Ishikawa (cell line): Measurements from ENCODE around the gene TASOR2.

Experiments
- CEBPB ChIP-seq: IDR thresholded peaks from 2 replicates; pipeline ENCODE4 v1.6.1; 2012
- CREB1 ChIP-seq: IDR thresholded peaks from 2 replicates; pipeline ENCODE4 v1.6.1; 2012; ENCODE audit warnings: low read depth
- EGR1 ChIP-seq: IDR thresholded peaks from 2 replicates; pipeline ENCODE4 v1.6.1; 2012
- EP300 ChIP-seq: IDR thresholded peaks from 2 replicates; pipeline ENCODE4 v1.6.1; 2012; ENCODE audit warnings: borderline replicate concordance
- FOXM1 ChIP-seq: IDR thresholded peaks from 2 replicates; pipeline ENCODE4 v1.6.1; 2012; ENCODE audit warnings: low read depth, borderline replicate concordance
- NFIC ChIP-seq: IDR thresholded peaks from 2 replicates; pipeline ENCODE4 v1.6.1; 2012
- RAD21 ChIP-seq: IDR thresholded peaks from 2 replicates; pipeline ENCODE4 v1.6.1; 2012; ENCODE audit warnings: low read depth
- TAF1 ChIP-seq: IDR thresholded peaks from 2 replicates; pipeline ENCODE4 v1.6.1; 2012; ENCODE audit warnings: low read depth, mild to moderate bottlenecking
- TCF12 ChIP-seq: IDR thresholded peaks from 2 replicates; pipeline ENCODE4 v1.6.1; 2012; ENCODE audit warnings: low read depth
- TEAD4 ChIP-seq: IDR thresholded peaks from 2 replicates; pipeline ENCODE4 v1.6.1; 2012
- YY1 ChIP-seq: IDR thresholded peaks from 2 replicates; pipeline ENCODE4 v1.6.1; 2012; ENCODE audit warnings: low read depth
- ZBTB7A ChIP-seq: IDR thresholded peaks from 2 replicates; pipeline ENCODE4 v1.6.1; 2012; ENCODE audit warnings: low read depth
- TF ChIP-seq, protein P1 (sequence below): IDR thresholded peaks from 2 replicates; pipeline ENCODE4 v1.6.1; 2012; ENCODE audit warnings: low read depth, mild to moderate bottlenecking
- TF ChIP-seq, protein P2 (sequence below): IDR thresholded peaks from 2 replicates; pipeline ENCODE4 v1.6.1; 2012
- TF ChIP-seq, protein P3 (sequence below): IDR thresholded peaks from 2 replicates; pipeline ENCODE4 v1.6.1; 2012

TASOR2 gene

DNA sequence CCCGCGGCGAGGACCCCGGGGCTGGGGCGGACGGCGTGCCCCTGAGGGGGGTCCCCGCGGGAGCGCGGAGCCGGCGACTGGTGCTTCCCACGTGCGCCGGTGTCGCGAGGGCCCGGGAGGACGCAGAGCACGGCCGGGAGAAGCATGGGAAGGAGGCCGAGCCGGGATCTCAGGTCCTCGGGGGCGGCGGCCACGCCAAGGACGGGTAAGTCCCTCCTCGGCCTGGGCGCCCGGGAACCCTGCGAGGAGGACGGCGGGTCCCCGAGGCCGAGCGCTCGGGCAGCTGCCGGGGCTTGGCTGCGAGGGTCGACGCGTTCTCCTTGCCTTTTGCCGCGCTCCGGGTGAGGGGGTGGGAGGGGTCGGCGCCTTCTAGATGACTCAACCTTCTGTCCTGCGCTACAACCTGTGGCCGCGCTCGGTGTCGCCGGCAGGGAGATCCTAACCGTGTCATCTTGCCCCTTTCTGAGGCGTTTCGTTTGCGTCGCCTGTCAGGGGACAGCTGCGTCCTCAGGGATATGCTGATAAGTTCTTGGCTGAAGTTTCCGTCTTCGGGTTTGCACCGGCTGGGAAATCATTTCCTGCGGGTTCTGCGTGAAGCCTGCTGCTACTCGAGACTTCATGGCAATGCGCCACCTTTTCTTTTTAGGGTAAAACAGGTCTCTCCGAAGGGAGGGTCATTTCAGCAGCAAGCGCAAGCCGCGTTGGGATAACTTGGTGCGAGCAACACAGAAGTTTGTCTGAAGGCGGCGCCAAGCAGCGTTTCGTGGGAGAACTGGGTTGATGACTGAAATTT is 529 bp downstream of the TASOR2 start:
- TF ChIP-seq, protein P1, sequence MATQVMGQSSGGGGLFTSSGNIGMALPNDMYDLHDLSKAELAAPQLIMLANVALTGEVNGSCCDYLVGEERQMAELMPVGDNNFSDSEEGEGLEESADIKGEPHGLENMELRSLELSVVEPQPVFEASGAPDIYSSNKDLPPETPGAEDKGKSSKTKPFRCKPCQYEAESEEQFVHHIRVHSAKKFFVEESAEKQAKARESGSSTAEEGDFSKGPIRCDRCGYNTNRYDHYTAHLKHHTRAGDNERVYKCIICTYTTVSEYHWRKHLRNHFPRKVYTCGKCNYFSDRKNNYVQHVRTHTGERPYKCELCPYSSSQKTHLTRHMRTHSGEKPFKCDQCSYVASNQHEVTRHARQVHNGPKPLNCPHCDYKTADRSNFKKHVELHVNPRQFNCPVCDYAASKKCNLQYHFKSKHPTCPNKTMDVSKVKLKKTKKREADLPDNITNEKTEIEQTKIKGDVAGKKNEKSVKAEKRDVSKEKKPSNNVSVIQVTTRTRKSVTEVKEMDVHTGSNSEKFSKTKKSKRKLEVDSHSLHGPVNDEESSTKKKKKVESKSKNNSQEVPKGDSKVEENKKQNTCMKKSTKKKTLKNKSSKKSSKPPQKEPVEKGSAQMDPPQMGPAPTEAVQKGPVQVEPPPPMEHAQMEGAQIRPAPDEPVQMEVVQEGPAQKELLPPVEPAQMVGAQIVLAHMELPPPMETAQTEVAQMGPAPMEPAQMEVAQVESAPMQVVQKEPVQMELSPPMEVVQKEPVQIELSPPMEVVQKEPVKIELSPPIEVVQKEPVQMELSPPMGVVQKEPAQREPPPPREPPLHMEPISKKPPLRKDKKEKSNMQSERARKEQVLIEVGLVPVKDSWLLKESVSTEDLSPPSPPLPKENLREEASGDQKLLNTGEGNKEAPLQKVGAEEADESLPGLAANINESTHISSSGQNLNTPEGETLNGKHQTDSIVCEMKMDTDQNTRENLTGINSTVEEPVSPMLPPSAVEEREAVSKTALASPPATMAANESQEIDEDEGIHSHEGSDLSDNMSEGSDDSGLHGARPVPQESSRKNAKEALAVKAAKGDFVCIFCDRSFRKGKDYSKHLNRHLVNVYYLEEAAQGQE, result no peak
- TF ChIP-seq YY1, result 0 out of 2 replicates have a peak, but pooled peaks have one; percentile 4

DNA sequence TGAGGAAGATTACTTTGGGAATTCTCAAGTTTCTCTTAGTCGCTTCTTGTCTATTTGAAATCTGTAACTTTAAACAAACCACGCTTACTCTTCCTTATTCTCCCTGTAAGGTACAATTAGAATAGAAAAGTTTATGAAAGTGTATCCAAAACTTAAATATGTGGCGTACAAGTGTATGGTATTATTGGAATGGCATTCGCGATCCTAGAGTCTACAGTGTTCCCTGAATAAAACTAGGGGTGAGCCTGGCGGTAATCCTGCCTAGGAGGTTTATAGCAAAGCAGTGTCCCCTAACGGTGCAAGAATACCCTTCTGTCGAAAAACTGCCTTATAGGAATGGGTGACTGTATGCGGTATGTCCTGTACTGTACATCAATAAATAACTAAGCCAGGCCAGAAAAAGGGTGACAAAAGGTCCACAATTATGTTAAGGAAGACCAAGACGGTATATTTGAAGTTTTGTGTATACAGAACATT is 1.2 kb downstream of the TASOR2 start:
- TF ChIP-seq EP300 (no peak), CREB1 (no peak)

DNA sequence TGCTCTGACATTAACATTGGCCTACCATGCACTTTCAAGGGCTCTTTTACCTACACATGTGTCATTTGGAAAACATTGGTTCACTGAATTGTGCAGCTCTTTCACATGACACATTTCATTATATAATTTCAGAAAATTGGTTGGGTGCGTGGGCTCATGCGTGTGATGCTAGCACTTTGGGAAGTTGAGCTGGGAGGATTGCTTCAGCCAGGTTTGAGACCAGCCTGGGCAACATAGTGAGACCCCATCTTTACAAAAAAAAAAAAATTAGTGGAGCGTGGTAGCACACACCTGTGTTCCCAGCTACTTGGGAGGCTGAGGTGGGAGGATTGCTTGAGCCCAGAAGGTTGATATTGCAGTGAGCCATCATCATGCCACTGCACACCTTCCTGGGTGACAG is 3.9 kb downstream of the TASOR2 start:
- no peak for TF ChIP-seq EP300
- TF ChIP-seq, protein P2, sequence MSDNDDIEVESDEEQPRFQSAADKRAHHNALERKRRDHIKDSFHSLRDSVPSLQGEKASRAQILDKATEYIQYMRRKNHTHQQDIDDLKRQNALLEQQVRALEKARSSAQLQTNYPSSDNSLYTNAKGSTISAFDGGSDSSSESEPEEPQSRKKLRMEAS, result no peak
- TF ChIP-seq CREB1, result no peak
- TF ChIP-seq, protein P3, sequence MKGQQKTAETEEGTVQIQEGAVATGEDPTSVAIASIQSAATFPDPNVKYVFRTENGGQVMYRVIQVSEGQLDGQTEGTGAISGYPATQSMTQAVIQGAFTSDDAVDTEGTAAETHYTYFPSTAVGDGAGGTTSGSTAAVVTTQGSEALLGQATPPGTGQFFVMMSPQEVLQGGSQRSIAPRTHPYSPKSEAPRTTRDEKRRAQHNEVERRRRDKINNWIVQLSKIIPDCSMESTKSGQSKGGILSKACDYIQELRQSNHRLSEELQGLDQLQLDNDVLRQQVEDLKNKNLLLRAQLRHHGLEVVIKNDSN, result no peak
- no peak for TF ChIP-seq EGR1
- TF ChIP-seq, protein P1, result no peak
- no peak for TF ChIP-seq TCF12
- no peak for TF ChIP-seq ZBTB7A
- TF ChIP-seq CEBPB, result no peak
- TF ChIP-seq FOXM1, result no peak
- no peak for TF ChIP-seq TEAD4
- TF ChIP-seq NFIC, result no peak
- TF ChIP-seq RAD21, result no peak

DNA sequence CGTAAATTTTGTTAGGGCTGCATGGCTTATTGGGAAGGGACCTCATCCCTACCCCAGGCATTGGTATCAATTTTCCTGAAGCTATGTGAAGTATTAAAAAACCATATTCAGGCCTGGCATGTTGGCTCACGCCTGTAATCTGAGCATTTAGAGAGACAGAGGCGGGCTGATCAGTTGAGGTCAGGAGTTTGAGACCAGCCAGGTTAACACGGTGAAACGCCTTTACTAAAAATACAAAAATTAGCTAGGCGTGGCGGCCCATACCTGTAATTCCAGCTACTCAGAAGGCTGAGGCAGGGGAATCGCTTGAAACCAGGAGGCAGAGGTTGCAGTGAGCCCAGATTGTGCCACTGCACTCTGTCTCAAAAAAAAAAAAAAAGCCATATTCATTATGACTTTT is 7.1 kb downstream of the TASOR2 start:
- TF ChIP-seq FOXM1, result no peak
- TF ChIP-seq, protein P3, result no peak
- TF ChIP-seq RAD21, result no peak
- TF ChIP-seq EGR1, result no peak
- TF ChIP-seq EP300, result no peak
- no peak for TF ChIP-seq TCF12
- no peak for TF ChIP-seq NFIC
- TF ChIP-seq TEAD4, result no peak
- TF ChIP-seq, protein P1, result no peak

DNA sequence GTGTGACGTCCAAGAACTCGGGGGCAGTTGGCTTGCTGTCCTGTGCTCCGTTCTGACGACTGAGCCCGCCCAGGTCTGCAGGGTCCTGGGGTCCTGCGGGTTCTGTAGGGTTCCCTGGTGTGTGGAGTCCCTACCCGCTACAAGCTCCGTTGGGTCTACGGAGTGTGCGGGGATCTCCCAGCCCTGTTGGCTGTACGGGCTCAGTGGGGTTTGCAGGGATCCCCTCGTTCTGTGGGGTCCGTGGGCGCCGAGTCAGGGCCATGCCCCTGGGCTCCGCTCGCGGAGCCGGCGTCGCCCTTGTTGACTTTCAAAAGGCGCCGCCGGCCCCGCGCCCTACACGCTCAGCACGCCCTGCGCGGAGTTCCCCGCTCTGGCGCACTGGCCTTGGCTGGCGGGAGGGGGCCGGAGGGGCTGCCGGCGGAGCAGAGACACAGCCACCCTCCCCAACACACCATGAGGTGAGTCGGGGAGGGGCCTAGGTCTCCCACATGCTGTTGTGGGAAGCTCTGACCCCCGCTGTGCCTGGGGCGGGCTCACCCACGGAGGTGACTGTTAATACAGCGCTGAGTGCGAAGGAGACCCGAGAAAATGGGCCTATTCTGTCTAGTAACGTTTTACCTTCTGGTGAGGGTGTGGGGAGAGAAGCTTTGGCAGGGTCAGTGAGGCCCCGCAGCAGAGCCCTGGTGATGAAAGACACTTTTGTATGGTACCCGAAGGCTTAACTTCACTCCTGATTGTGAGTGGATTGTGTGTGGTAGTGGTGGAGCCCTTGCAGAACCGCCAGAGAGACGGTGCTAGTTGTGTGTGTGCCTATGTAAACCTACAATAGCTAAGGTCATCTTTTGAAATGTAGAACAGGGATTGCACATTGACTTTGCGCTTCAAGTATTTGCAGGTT is 8.1 kb downstream of the TASOR2 start:
- TF ChIP-seq ZBTB7A (no peak), EGR1 (no peak), TEAD4 (no peak), FOXM1 (no peak), TCF12 (no peak), RAD21 (no peak), TAF1 (no peak), CEBPB (no peak), CREB1 (no peak), EP300 (no peak), YY1 (no peak), NFIC (no peak)
- TF ChIP-seq, protein P2, result no peak
- TF ChIP-seq, protein P1, result no peak
- TF ChIP-seq, protein P3, result no peak
